CD14-positive monocyte (primary cell): ENCODE results near the gene NRXN3. TPM values are rescaled to one million over a fixed set of nuclear protein-coding genes. Genes with fewer than 3 reads are reported as not detected.

Experiments
- DNase-seq, 3 donors: peaks; one replicate each; pipeline ENCODE4 v3.0.0-alpha.2; 2011 to 2022
- H2AFZ ChIP-seq: 2 replicates; pipeline ENCODE4 v1.6.0; 2012; ENCODE audit warnings: mild to moderate bottlenecking, low read depth, low read length, inconsistent platforms; ENCODE audit not compliant: insufficient read depth, poor library complexity, severe bottlenecking
- H3K27ac ChIP-seq, 2 donors: 1 replicate in 1 of 2; 2 replicates in 1 of 2; pipeline ENCODE4 v1.5.1; 2012 to 2013; ENCODE audit warnings: low read length in 2 of 2, control low read depth in 1 of 2, inconsistent platforms in 1 of 2, low read depth in 1 of 2, mild to moderate bottlenecking in 1 of 2
- H3K27me3 ChIP-seq, 2 donors: one replicate each; pipeline versions ENCODE4 v1.6.0 to v1.6.1; 2011 to 2013; ENCODE audit warnings: low read length in 2 of 2; ENCODE audit not compliant: control insufficient read depth in 2 of 2, insufficient read depth in 2 of 2
- H3K36me3 ChIP-seq, 2 donors: replicated peaks in 1 of 2; 1 replicate in 1 of 2; 2 replicates in 1 of 2; pipeline versions ENCODE4 v1.5.1 to v1.6.1; 2012 to 2013; ENCODE audit warnings: low read length in 2 of 2, control low read depth in 1 of 2, inconsistent platforms in 1 of 2, mild to moderate bottlenecking in 1 of 2; ENCODE audit not compliant: insufficient read depth in 2 of 2, control insufficient read depth in 1 of 2
- H3K4me1 ChIP-seq, 2 donors: 1 replicate in 1 of 2; 2 replicates in 1 of 2; pipeline versions ENCODE4 v1.5.1 to v1.6.1; 2012 to 2013; ENCODE audit warnings: low read length in 2 of 2, control low read depth in 1 of 2, inconsistent platforms in 1 of 2, mild to moderate bottlenecking in 1 of 2, moderate library complexity in 1 of 2; ENCODE audit not compliant: insufficient read depth in 2 of 2, control insufficient read depth in 1 of 2
- H3K4me2 ChIP-seq: replicated peaks from 2 replicates; pipeline ENCODE3; 2012; ENCODE audit warnings: low read length, moderate library complexity, mild to moderate bottlenecking; ENCODE audit not compliant: poor library complexity, severe bottlenecking; ENCODE audit errors: extremely low read depth
- H3K4me3 ChIP-seq, 3 experiments: fragments of 200-600 bp in 1 of 3; sonication (generic) in 1 of 3; replicated peaks in 1 of 3; 1 replicate in 2 of 3; 2 replicates in 1 of 3; pipeline ENCODE4 v1.5.1; 2011 to 2013; ENCODE audit warnings: low read length in 3 of 3, mild to moderate bottlenecking in 3 of 3, control low read depth in 2 of 3, low read depth in 2 of 3, inconsistent platforms in 1 of 3, moderate library complexity in 1 of 3
- H3K79me2 ChIP-seq: 2 replicates; pipeline ENCODE4 v1.6.0; 2012; ENCODE audit warnings: mild to moderate bottlenecking, control low read depth, inconsistent platforms, low read length, moderate library complexity; ENCODE audit not compliant: insufficient read depth
- H3K9ac ChIP-seq: 2 replicates; pipeline ENCODE4 v1.6.0; 2017; ENCODE audit warnings: low read length, mild to moderate bottlenecking; ENCODE audit not compliant: insufficient read depth, poor library complexity, severe bottlenecking
- H3K9me3 ChIP-seq, 2 donors: replicated peaks in 1 of 2; 1 replicate in 1 of 2; 2 replicates in 1 of 2; pipeline versions ENCODE4 v1.5.1 to v1.6.1; 2012 to 2013; ENCODE audit warnings: low read length in 2 of 2, control low read depth in 1 of 2; ENCODE audit not compliant: control insufficient read depth in 1 of 2, insufficient read depth in 1 of 2
- H4K20me1 ChIP-seq: 2 replicates; pipeline ENCODE4 v1.6.0; 2012; ENCODE audit warnings: mild to moderate bottlenecking, low read length, control low read depth, moderate library complexity; ENCODE audit not compliant: insufficient read depth
- H3K27ac Mint-ChIP-seq, 7 donors: one replicate each; pipeline ENCODE4 v1.8.0; 2020; ENCODE audit warnings: mild to moderate bottlenecking in 7 of 7, mixed read lengths in 7 of 7, moderate library complexity in 6 of 7, inconsistent platforms in 2 of 7
- H3K27me3 Mint-ChIP-seq, 3 donors: one replicate each; pipeline ENCODE4 v1.8.0; 2021 to 2022; ENCODE audit warnings: low read depth in 3 of 3, mild to moderate bottlenecking in 3 of 3, mixed read lengths in 3 of 3, moderate library complexity in 3 of 3, inconsistent platforms in 1 of 3
- H3K36me3 Mint-ChIP-seq, 2 donors: one replicate each; pipeline ENCODE4 v1.8.0; 2020; ENCODE audit warnings: mixed read lengths in 2 of 2, inconsistent platforms in 1 of 2, mild to moderate bottlenecking in 1 of 2
- H3K4me1 Mint-ChIP-seq: one replicate; pipeline ENCODE4 v1.8.0; 2020; ENCODE audit warnings: mild to moderate bottlenecking, mixed read lengths
- H3K4me3 Mint-ChIP-seq, 2 donors: one replicate each; pipeline ENCODE4 v1.8.0; 2020; ENCODE audit warnings: mild to moderate bottlenecking in 2 of 2, mixed read lengths in 2 of 2, moderate library complexity in 1 of 2
- H3K9me3 Mint-ChIP-seq, 7 donors: one replicate each; pipeline ENCODE4 v1.8.0; 2020 to 2022; ENCODE audit warnings: mixed read lengths in 7 of 7, mild to moderate bottlenecking in 6 of 7, moderate library complexity in 6 of 7, inconsistent platforms in 2 of 7
- CTCF ChIP-seq: fragments of 200-600 bp; IDR thresholded peaks from one replicate; pipeline ENCODE4 v1.8.0; 2022; ENCODE audit warnings: antibody characterized with exemption, mild to moderate bottlenecking
- WGBS: methylation state at CpG from one replicate; pipeline ENCODE4 v1.1.5; 2013; ENCODE audit warnings: missing lambda C conversion rate; ENCODE audit not compliant: insufficient coverage; 5-methylcytosine and 5-hydroxymethylcytosine counted together
- intact Hi-C, 2 donors: fragments of 100-400 bp; cut with micrococcal nuclease; formaldehyde crosslinking; loops; one replicate each; pipeline versions ENCODE4 v1.15.0 to v1.15.1; 2023
- polyA plus RNA-seq, 3 donors: library from polyadenylated mRNA; depleted of rRNA in 1 of 3; unstranded in 2 of 3; stranded (reverse) in 1 of 3; fragments of 300-500 nt in 2 of 3; fragments of >200 nt in 1 of 3; fragmentation: Illumina TruSeq in 2 of 3; gene quantifications; 1 replicate in 2 of 3; 2 replicates in 1 of 3; pipeline ENCODE4 v1.2.3, GENCODE V29; 2012 to 2021

Gene NRXN3
- polyA plus RNA-seq, 3 donors = not detected

GRCh38 chr14:79284621-79285020, 1114.4 kb downstream of the NRXN3 start:
- Histone ChIP-seq H3K36me3 (no peaks in the 10 kb centered on the region), H3K4me1 (no peaks in the 10 kb centered on the region), H4K20me1 (no peaks in the 10 kb centered on the region), H3K9me3 (peaks cover 0 to 18% of the 10 kb centered on the region in 2 donors), H3K27me3 (peaks cover 25 to 35% of the 10 kb centered on the region in 2 donors), H3K9ac (no peak overlapping the region), H3K4me2 (no peak overlapping the region), H3K4me3 (no peak overlapping the region), H3K79me2 (no peaks in the 10 kb centered on the region), H3K27ac (no peak overlapping the region), H2AFZ (no peak overlapping the region)
- TF ChIP-seq CTCF = no peak
- intact Hi-C loops = no loop called here
- H3K4me3 Mint-ChIP-seq = no peak overlapping the region
- WGBS = no CpG with 5 or more reads among the region's 1 CpG
- H3K36me3 Mint-ChIP-seq = no peaks in the 10 kb centered on the region
- H3K4me1 Mint-ChIP-seq = no peaks in the 10 kb centered on the region
- H3K27me3 Mint-ChIP-seq = peaks cover 23 to 36% (median 29%) of the 10 kb centered on the region in 3 donors
- no peak overlapping the region for H3K27ac Mint-ChIP-seq
- peaks cover 0 to 6% (median 1%) of the 10 kb centered on the region in 7 donors for H3K9me3 Mint-ChIP-seq
- DNase-seq = no peak

GRCh38 chr14:79285263-79285662, 1115.1 kb downstream of the NRXN3 start:
- Histone ChIP-seq H3K27me3 (peaks cover 19 to 29% of the 10 kb centered on the region in 2 donors), H3K36me3 (no peaks in the 10 kb centered on the region), H3K79me2 (no peaks in the 10 kb centered on the region), H4K20me1 (no peaks in the 10 kb centered on the region), H3K27ac (no peak overlapping the region), H3K4me3 (no peak overlapping the region), H3K9me3 (peaks cover 0 to 12% of the 10 kb centered on the region in 2 donors), H3K4me2 (no peak overlapping the region), H3K4me1 (no peaks in the 10 kb centered on the region), H3K9ac (no peak overlapping the region), H2AFZ (no peak overlapping the region)
- Mint-ChIP-seq H3K4me3 (no peak overlapping the region), H3K4me1 (no peaks in the 10 kb centered on the region), H3K36me3 (no peaks in the 10 kb centered on the region), H3K9me3 (peaks cover 0 to 2% (median 0%) of the 10 kb centered on the region in 7 donors), H3K27ac (no peak overlapping the region), H3K27me3 (peaks cover 18 to 29% (median 23%) of the 10 kb centered on the region in 3 donors)
- DNase-seq = no peak
- no peak for TF ChIP-seq CTCF
- intact Hi-C loops = no loop called here
